Suprapubic skin (tissue), 4 donors: ENCODE results near the gene ACP7. TPM values are rescaled to one million over a fixed set of nuclear protein-coding genes. Genes with fewer than 3 reads are reported as not detected.

Experiments
- DNase-seq, 2 donors: peaks; one replicate each; pipeline ENCODE4 v3.0.0-alpha.2; 2019; ENCODE audit warnings: low spot score in 2 of 2
- H3K27ac ChIP-seq: fragments of 200-600 bp; sonication (generic); one replicate; pipeline ENCODE4 v1.5.1; 2019
- H3K27me3 ChIP-seq: fragments of 200-600 bp; sonication (generic); one replicate; pipeline ENCODE4 v1.5.1; 2019
- H3K36me3 ChIP-seq: fragments of 200-600 bp; sonication (generic); one replicate; pipeline ENCODE4 v1.5.1; 2019
- H3K4me1 ChIP-seq: fragments of 200-600 bp; sonication (generic); one replicate; pipeline ENCODE4 v1.5.1; 2019
- H3K4me3 ChIP-seq: fragments of 200-600 bp; sonication (generic); one replicate; pipeline ENCODE4 v1.5.1; 2019; ENCODE audit warnings: mild to moderate bottlenecking
- H3K9me3 ChIP-seq: fragments of 200-600 bp; sonication (generic); one replicate; pipeline ENCODE4 v1.5.1; 2019
- CTCF ChIP-seq, 2 donors: fragments of 200-600 bp in 1 of 2; fragments of 450-650 bp in 1 of 2; sonication (generic) in 1 of 2; IDR thresholded peaks; one replicate each; pipeline ENCODE4 v1.5.1; 2016 to 2019; ENCODE audit warnings: antibody characterized with exemption in 2 of 2, mild to moderate bottlenecking in 1 of 2, moderate library complexity in 1 of 2
- EP300 ChIP-seq: sonication (generic); formaldehyde crosslinking; IDR thresholded peaks from one replicate; pipeline ENCODE4 v1.6.1; 2017; ENCODE audit warnings: antibody characterized with exemption
- POLR2A ChIP-seq, 2 donors: fragments of 450-650 bp; IDR thresholded peaks; one replicate each; pipeline ENCODE4 v1.6.1; 2017; ENCODE audit warnings: antibody characterized with exemption in 2 of 2, mild to moderate bottlenecking in 2 of 2, moderate library complexity in 2 of 2
- POLR2AphosphoS5 ChIP-seq, 3 donors: sonication (generic); formaldehyde crosslinking; IDR thresholded peaks; one replicate each; pipeline ENCODE4 v1.6.1; 2017; ENCODE audit warnings: antibody characterized with exemption in 3 of 3
- WGBS: methylation state at CpG from one replicate; pipeline ENCODE4 v1.1.5; 2018; 5-methylcytosine and 5-hydroxymethylcytosine counted together
- total RNA-seq, 4 donors: library from RNA; depleted of rRNA; stranded (reverse); fragments of >200 nt; gene quantifications; one replicate each; pipeline ENCODE4 v1.1.0, GENCODE V29; 2016

The ACP7 gene
- total RNA-seq, 4 donors from 2014 or later, result 15.0 to 24.1 (median 18.0) TPM

DNA sequence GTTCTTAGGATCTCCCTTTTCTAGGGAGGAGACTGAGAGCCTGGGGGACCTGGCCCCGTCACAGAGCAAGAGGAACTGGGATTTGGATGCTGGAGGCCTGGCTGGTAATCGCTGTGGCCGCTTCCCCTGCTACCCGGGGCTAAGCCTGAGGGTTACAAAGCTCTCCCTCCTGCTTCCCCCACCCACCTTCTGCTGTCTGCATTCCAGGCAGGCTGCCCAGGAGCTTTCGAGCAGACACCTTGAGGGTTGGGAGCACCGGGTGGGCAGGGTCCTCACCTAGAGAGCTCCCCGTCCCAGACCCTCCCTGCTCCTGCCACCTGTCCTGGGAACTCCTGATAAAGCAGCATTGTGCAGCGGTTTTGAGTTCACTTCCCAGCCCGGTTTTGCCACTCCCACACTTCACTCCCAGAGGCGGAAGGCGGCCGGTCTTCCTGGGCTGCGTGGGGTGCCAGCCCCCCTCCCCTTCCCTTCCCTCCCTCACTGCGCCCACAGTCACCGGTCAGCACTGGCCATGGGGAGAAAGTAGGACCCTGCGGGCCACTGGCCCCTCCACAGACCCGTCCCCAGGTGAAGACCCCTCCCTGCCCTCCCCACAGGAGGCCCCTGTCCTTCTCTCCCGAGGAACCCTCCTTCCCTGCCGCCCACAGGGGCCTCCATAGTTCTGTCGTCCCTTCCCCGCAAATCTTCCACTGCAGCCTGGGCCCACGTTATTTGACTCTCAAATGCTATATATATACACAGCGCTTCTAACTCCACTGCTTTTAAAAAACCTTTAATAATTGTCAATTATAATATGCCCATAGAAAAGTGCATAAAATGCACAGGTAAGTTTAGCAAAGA lies 49.5 kb downstream of the ACP7 start:
- TF ChIP-seq POLR2AphosphoS5 (IDR thresholded peaks at IDR 0.05) (no peak), CTCF (IDR thresholded peaks at IDR 0.05) (no peak), EP300 (no peak), POLR2A (IDR thresholded peaks at IDR 0.05) (no peak)
- Histone ChIP-seq H3K4me3 (no peak overlapping the region), H3K4me1 (peaks cover 79% of the 10 kb centered on the region), H3K9me3 (no peaks in the 10 kb centered on the region), H3K27ac (peak overlapping the region; percentile 63), H3K36me3 (no peaks in the 10 kb centered on the region), H3K27me3 (no peaks in the 10 kb centered on the region)
- WGBS, result 54% methylated on average over 17 of the region's 23 CpGs
- no peak for DNase-seq

DNA sequence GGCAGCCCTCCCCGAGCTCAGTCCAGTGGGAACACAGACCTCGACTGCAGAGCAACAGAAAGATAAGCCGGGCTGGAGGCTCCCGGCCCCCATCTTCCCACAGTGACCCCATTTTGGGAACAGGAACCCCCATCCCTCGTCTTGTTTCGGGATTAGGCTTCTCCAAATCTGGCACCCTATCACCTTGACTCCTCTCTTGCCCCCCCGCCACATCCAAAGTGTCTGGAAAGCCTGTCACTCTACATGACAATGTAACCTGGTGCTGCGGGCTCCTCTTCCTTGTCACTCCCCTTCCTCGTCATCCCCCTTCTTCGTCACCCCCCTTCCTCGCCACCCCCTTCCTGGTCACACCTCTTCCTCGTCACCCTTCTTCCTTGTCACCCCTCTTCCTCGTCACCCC lies 51.5 kb downstream of the ACP7 start:
- Histone ChIP-seq H3K4me3 (no peak overlapping the region), H3K27ac (no peak overlapping the region), H3K36me3 (no peaks in the 10 kb centered on the region), H3K4me1 (peaks cover 76% of the 10 kb centered on the region), H3K27me3 (no peaks in the 10 kb centered on the region), H3K9me3 (no peaks in the 10 kb centered on the region)
- no peak for DNase-seq
- TF ChIP-seq POLR2AphosphoS5 (IDR thresholded peaks at IDR 0.05) (no peak), EP300 (no peak), POLR2A (IDR thresholded peaks at IDR 0.05) (no peak), CTCF (IDR thresholded peaks at IDR 0.05) (no peak)
- 89% methylated on average over 13 of the region's 13 CpGs for WGBS

DNA sequence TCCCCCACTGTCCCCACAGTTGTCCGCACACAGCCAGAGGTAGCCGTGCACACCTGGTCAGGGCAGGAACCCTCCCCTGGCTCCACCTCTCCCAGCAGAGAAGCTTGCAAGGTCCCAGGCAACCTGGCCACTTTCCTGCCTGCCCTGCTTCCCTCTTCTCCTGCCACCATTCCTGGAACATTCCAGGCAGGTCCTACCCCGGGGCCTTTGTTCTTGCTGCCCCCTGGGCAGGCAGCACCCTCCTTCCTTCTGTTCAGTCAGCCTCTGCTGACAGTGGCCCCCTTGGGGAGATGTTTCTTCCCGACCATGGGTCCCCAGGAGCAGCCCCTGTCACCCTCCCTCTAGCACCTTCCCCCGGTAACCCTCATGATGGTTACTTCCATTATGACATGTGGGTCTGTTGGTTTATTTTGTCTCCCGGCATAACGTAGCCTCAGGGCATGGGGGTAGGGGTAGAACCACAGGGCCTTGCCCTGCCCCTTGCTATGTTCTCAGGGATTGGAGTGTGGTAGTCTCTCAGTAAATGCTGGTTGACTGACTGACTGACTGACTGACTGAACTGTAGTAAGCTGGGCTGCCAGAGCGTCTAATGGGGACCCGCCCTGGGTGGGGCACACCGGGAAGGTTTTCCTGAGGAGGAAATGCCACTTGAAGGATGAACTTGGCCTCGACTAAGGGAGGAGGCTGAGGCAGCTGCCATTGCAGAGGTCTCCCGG lies 52.2 kb downstream of the ACP7 start:
- TF ChIP-seq POLR2AphosphoS5 (IDR thresholded peaks at IDR 0.05) (no peak), POLR2A (IDR thresholded peaks at IDR 0.05) (no peak), EP300 (no peak), CTCF (IDR thresholded peaks at IDR 0.05) (no peak)
- Histone ChIP-seq H3K36me3 (no peaks in the 10 kb centered on the region), H3K27ac (peak overlapping the region; percentile 3), H3K9me3 (no peaks in the 10 kb centered on the region), H3K4me3 (no peak overlapping the region), H3K27me3 (no peaks in the 10 kb centered on the region), H3K4me1 (peaks cover 69% of the 10 kb centered on the region)
- 55% methylated on average over 12 of the region's 12 CpGs for WGBS
- DNase-seq, result no peak

DNA sequence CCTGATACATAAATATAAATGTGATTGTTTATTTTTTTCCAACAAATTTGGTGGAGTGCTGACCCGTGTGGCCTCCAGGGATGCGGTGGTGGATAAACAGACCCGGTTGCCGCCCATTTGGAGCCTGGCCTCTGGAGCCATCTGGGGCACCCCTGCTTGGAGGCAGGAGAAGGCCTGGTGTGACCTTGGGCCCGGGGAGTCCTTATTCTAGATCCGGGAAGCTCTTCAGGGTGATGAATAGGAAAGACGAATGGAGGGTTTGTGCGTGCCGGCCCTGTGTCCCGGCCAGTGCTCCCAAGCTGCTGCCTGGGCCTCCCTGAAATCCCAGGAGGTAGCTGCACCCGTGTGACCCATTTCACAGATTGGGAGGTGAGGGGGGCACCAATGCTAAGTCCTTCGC lies 53.0 kb downstream of the ACP7 start:
- Histone ChIP-seq H3K36me3 (no peaks in the 10 kb centered on the region), H3K27me3 (no peaks in the 10 kb centered on the region), H3K4me3 (no peak overlapping the region), H3K9me3 (no peaks in the 10 kb centered on the region), H3K27ac (peak overlapping the region; percentile 11), H3K4me1 (peaks cover 62% of the 10 kb centered on the region)
- 88% methylated on average over 11 of the region's 12 CpGs for WGBS
- TF ChIP-seq CTCF (IDR thresholded peaks at IDR 0.05) (no peak), POLR2AphosphoS5 (IDR thresholded peaks at IDR 0.05) (no peak), POLR2A (IDR thresholded peaks at IDR 0.05) (no peak), EP300 (no peak)
- no peak for DNase-seq
